GM19455 (cell line): ENCODE data around the gene C1orf159.
"Not testable (repeated sequence)": the region's sequence is repeated elsewhere in the genome, so short reads cannot be mapped to it uniquely, and the experiment has no call there.

Experiments used
- ATAC-seq: cut with Tn5 transposase; IDR thresholded peaks from one replicate; pipeline ENCODE4 v1.9.1; 2021; ENCODE audit not compliant: unreplicated experiment

The C1orf159 gene

DNA sequence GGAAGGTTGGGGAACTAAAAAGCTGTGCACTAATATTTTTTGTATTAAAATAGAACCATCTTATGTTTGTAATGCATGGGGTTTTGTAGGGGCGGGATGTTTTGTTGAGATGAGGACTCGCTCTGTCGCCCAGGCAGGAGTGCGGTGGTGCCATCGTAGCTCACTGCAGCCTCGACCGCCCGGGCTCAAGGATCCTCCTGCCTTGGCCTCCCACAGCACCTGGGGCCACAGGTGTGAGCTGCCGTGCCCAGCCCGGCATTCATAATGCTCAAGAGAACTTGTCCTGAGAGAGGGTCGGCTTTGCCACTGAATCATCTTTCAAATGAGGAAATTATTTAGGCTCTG is 3.0 kb upstream of the C1orf159 start:
- ATAC-seq, result no peak

GRCh38 chr1:1118011-1118875 is 2.4 kb upstream of the C1orf159 start:
- ATAC-seq, result no peak

DNA sequence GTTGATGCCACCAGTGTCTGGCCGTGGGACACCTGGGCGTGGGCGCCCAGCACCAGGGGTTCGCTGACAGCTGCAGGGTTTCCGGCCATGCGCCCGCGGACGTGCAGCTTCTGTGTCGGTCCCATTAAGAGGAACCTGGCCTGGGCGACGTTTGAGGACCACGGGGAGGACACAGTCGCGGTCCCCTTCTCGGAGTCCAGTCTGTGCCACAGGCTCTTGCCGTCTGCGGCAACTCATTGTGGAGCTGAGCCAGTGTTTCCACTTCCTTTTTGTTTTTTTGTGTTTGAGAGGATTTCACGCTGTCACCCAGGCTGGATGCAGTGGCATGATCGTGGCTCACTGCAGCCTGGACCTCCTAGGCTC is 1.6 kb upstream of the C1orf159 start:
- ATAC-seq, result no peak

- no peak for ATAC-seq
Observed at GRCh38 chr1:1116701-1117468, 996 bp upstream of the C1orf159 start.

- no peak for ATAC-seq
Observed at GRCh38 chr1:1115136-1115785, 628 bp downstream of the C1orf159 start.

GRCh38 chr1:1114431-1114830 is 1.5 kb downstream of the C1orf159 start:
- no peak for ATAC-seq

DNA sequence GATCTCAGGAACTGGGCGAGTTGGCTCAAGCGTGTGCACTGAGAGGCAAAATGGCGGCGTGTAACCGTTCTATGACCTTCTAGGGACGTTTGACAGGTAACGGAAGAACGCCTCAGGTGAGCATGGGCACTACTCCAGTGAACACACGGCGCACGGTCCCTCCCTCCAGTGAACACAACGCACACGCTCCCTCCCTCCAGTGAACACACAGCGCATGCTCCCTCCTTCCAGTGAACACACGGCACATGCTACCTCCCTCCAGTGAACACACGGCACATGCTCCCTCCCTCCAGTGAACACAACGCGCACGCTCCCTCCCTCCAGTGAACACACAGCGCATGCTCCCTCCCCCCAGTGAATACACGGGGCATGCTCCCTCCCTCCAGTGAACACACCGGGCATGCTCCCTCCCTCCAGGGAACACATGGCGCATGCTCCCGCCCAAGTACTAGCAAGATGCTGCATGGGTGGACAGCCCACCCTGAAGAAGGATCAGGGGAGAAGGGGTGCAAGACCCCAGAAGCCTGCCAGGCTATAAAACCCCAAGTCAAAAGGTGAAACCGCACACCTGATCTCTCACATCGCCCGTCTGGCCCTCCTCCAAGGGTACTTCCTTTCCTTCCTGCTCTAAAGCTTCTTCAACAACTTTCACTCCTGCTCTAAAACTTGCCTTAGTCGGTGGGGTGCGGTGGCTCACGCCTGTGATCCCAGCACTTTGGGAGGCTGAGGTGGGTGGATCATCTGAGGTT is 3.5 kb downstream of the C1orf159 start:
- ATAC-seq, result no peak

- ATAC-seq, result no peak
Observed at GRCh38 chr1:1111516-1112236, 4.2 kb downstream of the C1orf159 start.

DNA sequence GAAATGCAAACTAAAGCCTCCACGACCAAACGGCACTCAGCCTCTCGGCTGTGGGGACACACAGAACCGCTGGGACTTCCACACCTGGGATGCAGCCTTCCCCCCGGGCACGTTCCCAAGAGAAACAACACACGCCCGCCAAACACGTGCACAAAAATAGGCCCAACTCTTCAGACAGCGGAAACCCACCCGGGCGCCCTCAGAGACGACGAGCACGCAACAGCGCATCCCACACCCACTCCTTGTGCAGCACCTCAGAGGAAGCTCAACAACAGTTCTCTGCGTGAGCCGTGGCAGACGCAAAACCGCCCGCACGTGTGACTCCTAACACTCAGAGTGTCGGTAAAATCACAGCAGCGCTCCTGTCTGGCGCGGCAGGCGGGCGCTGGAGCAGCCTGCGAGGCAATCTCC is 5.3 kb downstream of the C1orf159 start:
- no peak for ATAC-seq

DNA sequence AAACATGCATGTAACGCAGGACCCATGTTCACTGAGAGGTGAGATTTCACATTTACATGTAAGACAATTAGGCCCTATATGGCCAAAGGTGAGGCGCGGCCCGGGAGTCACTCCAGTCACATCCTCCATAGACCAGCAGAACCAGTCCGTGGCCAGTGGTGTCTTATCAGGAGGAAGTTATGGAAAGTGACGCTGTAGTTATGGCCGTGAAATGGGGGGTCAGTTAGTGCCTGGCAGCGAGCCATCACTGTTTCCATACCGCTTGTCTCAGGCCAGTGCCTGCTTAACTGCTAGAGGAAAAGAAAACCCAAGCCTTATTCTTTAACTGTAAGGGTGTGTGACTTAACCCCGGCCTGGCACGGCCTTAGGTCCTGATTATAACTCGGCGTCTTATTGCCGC is 6.1 kb downstream of the C1orf159 start:
- no peak for ATAC-seq

- no peak for ATAC-seq
Observed at GRCh38 chr1:1106510-1107221, 9.2 kb downstream of the C1orf159 start.

GRCh38 chr1:1104152-1104551 is 11.7 kb downstream of the C1orf159 start:
- ATAC-seq, result not testable (repeated sequence)

DNA sequence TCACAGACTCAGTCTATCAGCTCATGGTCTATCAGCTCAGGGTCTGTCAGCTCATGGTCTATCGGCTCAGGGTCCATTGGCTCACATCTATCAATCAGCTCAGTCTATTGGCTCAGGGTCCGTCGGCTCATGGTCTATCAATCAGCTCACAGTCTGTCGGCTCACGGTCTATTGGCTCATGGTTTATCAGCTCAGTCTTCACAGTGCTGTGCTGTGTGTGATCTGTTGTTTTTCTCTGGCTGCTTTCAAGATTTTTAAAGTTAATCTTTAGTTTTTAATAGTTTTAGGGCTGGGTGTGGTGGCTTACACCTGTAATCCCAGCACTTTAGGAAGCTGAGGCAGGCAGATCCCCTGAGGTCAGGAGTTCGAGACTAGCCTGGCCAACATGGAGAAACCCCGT is 14.4 kb downstream of the C1orf159 start:
- ATAC-seq, result no peak

GRCh38 chr1:1100296-1100695 is 15.6 kb downstream of the C1orf159 start:
- no peak for ATAC-seq

GRCh38 chr1:1099506-1100183 is 16.2 kb downstream of the C1orf159 start:
- no peak for ATAC-seq

- ATAC-seq, result no peak
Observed at GRCh38 chr1:1098681-1099421, 17.0 kb downstream of the C1orf159 start.

GRCh38 chr1:1096136-1096535 is 19.8 kb downstream of the C1orf159 start:
- not testable (repeated sequence) for ATAC-seq

DNA sequence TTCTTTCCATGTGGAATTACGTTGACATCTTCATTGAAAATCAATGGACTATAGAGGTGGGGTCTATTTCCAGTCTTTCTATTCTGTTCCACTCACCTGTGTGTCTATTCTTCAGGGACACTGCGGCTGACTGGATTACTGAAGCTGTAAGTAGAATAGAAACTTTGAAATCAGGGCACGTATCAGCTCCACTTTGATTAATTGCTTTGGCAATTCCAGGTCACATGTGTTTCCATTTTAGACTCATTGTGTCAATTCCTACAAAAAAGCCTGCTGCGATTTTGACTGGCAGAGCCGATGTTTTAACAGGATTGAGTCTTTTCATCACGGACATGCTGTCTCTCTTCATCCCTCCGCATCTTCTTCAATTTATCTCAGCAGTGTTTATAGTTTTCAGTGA is 20.9 kb downstream of the C1orf159 start:
- ATAC-seq, result no peak

- ATAC-seq, result no peak
Observed at GRCh38 chr1:1093610-1093943, 22.3 kb downstream of the C1orf159 start.
